Caco-2 (cell line): ENCODE measurements around the gene DLG1. TPM values are rescaled to one million over a fixed set of nuclear protein-coding genes. Genes with fewer than 3 reads are reported as not detected.

Experiments used
- BruUV-seq: library from RNA; stranded (reverse); fragments of 400-500 nt; replicated peaks from 2 replicates; lab custom pipeline; 2021; lab: Mats Ljungman, UMichigan
- CTCF ChIA-PET: fragments of 300-600 bp; sonication (Branson Sonifier 250); formaldehyde crosslinking; loops from one replicate; lab custom pipeline; 2022; ENCODE audit warnings: antibody characterized with exemption; lab: Charles Lee
- POLR2A ChIA-PET: fragments of 300-600 bp; sonication (Branson Sonifier 250); formaldehyde crosslinking; loops from one replicate; lab custom pipeline; 2022; ENCODE audit warnings: antibody characterized with exemption; lab: Charles Lee
- DNase-seq, 2 experiments: peaks; one replicate each; pipeline versions ENCODE4 v3.0.0 to v3.0.0-alpha.2; 2020 to 2022
- H3K27me3 ChIP-seq: replicated peaks from 2 replicates; pipeline ENCODE4 v1.6.0; 2011; ENCODE audit warnings: low read length; ENCODE audit not compliant: control insufficient read depth, insufficient read depth
- H3K36me3 ChIP-seq: 2 replicates; pipeline ENCODE4 v1.5.1; 2011; ENCODE audit warnings: low read length; ENCODE audit not compliant: control insufficient read depth, insufficient read depth
- H3K4me1 ChIP-seq: fragments of 250-450 bp; sonication (Bioruptor Pico); 2 replicates; pipeline ENCODE4 v1.5.1; 2020; ENCODE audit warnings: mild to moderate bottlenecking
- H3K4me3 ChIP-seq: 2 replicates; pipeline ENCODE4 v1.5.1; 2011; ENCODE audit warnings: low read depth, mild to moderate bottlenecking, control low read depth, low read length
- H3K9me3 ChIP-seq: fragments of 250-450 bp; sonication (Bioruptor Pico); 2 replicates; pipeline ENCODE4 v1.5.1; 2020; ENCODE audit warnings: mild to moderate bottlenecking, moderate library complexity
- H3K27ac Mint-ChIP-seq: one replicate; pipeline ENCODE4 v1.8.0; 2022; ENCODE audit warnings: mixed read lengths; ENCODE audit not compliant: unreplicated experiment
- H3K27me3 Mint-ChIP-seq: one replicate; pipeline ENCODE4 v1.8.0; 2022; ENCODE audit warnings: mixed read lengths; ENCODE audit not compliant: insufficient read depth, unreplicated experiment
- H3K36me3 Mint-ChIP-seq: one replicate; pipeline ENCODE4 v1.8.0; 2022; ENCODE audit warnings: mild to moderate bottlenecking, mixed read lengths; ENCODE audit not compliant: insufficient read depth, unreplicated experiment
- H3K4me1 Mint-ChIP-seq: one replicate; pipeline ENCODE4 v1.8.0; 2022; ENCODE audit warnings: low read depth, mixed read lengths; ENCODE audit not compliant: unreplicated experiment
- H3K4me3 Mint-ChIP-seq: one replicate; pipeline ENCODE4 v1.8.0; 2022; ENCODE audit warnings: mild to moderate bottlenecking, moderate library complexity, mixed read lengths; ENCODE audit not compliant: unreplicated experiment
- H3K9me3 Mint-ChIP-seq: one replicate; pipeline ENCODE4 v1.8.0; 2022; ENCODE audit warnings: mixed read lengths; ENCODE audit not compliant: unreplicated experiment
- CTCF ChIP-seq, 2 experiments: fragments of 200-600 bp in 1 of 2; IDR thresholded peaks; 1 replicate in 1 of 2; 2 replicates in 1 of 2; pipeline versions ENCODE4 v1.5.1 to v1.8.0; 2011 to 2022; ENCODE audit warnings: antibody characterized with exemption in 1 of 2, control low read depth in 1 of 2, inconsistent platforms in 1 of 2, low read depth in 1 of 2, low read length in 1 of 2, mild to moderate bottlenecking in 1 of 2, moderate library complexity in 1 of 2; ENCODE audit not compliant: insufficient read depth in 1 of 2, severe bottlenecking in 1 of 2, unreplicated experiment in 1 of 2
- intact Hi-C: fragments of 100-400 bp; cut with micrococcal nuclease; formaldehyde crosslinking; loops from one replicate; pipeline ENCODE4 v1.10.0; 2022; ENCODE audit not compliant: unreplicated experiment
- total RNA-seq: library from RNA; stranded (reverse); gene quantifications from 2 replicates; pipeline ENCODE4 v1.2.3, GENCODE V29; 2022

DLG1 gene
- total RNA-seq, 1 experiment from 2014 or later: 167 TPM

DNA sequence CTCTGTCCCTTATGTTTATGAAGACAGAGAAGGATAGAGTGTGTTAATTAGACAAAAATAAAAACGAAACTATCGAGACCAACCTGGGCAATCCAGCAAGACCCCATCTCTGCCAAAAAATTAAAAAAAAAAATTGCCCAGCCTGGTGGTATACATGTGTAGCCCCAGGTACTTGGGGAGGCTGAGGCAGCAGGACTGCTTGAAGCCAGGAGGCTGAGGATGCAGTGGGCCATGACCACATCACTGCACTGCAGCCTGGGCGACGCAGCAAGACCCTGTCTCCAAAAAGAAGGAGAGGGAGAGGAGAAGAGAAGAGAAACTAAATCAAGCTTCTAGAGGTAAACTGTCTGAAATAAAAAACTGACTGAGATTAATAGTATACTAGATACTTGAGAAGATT, 32.1 kb downstream of the DLG1 start:
- Mint-ChIP-seq H3K4me1 (peaks cover 42% of the 10 kb centered on the region), H3K4me3 (no peak overlapping the region), H3K27me3 (no peaks in the 10 kb centered on the region), H3K9me3 (no peaks in the 10 kb centered on the region), H3K36me3 (peaks cover 40% of the 10 kb centered on the region), H3K27ac (no peak overlapping the region)
- H3K4me3 ChIP-seq: no peak overlapping the region
- no peaks in the 10 kb centered on the region for H3K36me3 ChIP-seq
- no TSS peak for BruUV-seq
- intact Hi-C loops: no loop called here
- POLR2A ChIA-PET: no interaction called here
- CTCF ChIA-PET: no interaction called here
- H3K9me3 ChIP-seq: no peaks in the 10 kb centered on the region
- DNase-seq: no peak
- no peak for TF ChIP-seq CTCF (IDR thresholded peaks at IDR 0.05; ENCODE audit: insufficient read depth in 1 of 2, low read depth in 1 of 2, low read length in 1 of 2, severe bottlenecking in 1 of 2, unreplicated experiment in 1 of 2)
- H3K4me1 ChIP-seq: peaks cover 29% of the 10 kb centered on the region
- no peaks in the 10 kb centered on the region for H3K27me3 ChIP-seq

- peaks cover 33% of the 10 kb centered on the region for H3K4me1 Mint-ChIP-seq
- no peak for TF ChIP-seq CTCF (IDR thresholded peaks at IDR 0.05; ENCODE audit: insufficient read depth in 1 of 2, low read depth in 1 of 2, low read length in 1 of 2, severe bottlenecking in 1 of 2, unreplicated experiment in 1 of 2)
- intact Hi-C loops: no loop called here
- Histone ChIP-seq H3K4me3 (no peak overlapping the region), H3K9me3 (no peaks in the 10 kb centered on the region), H3K4me1 (peaks cover 11% of the 10 kb centered on the region), H3K36me3 (no peaks in the 10 kb centered on the region), H3K27me3 (no peaks in the 10 kb centered on the region)
- H3K27ac Mint-ChIP-seq: no peak overlapping the region
- ChIA-PET CTCF (no interaction called here), POLR2A (no interaction called here)
- DNase-seq: no peak
- H3K36me3 Mint-ChIP-seq: peaks cover 35% of the 10 kb centered on the region
- no TSS peak for BruUV-seq
- no peak overlapping the region for H3K4me3 Mint-ChIP-seq
- no peaks in the 10 kb centered on the region for H3K9me3 Mint-ChIP-seq
- no peaks in the 10 kb centered on the region for H3K27me3 Mint-ChIP-seq
Observed at GRCh38 chr3:197262709-197263108, 35.7 kb downstream of the DLG1 start.

GRCh38 chr3:197261164-197261509, 37.3 kb downstream of the DLG1 start:
- no peaks in the 10 kb centered on the region for H3K36me3 ChIP-seq
- no peak for TF ChIP-seq CTCF (IDR thresholded peaks at IDR 0.05; ENCODE audit: insufficient read depth in 1 of 2, low read depth in 1 of 2, low read length in 1 of 2, severe bottlenecking in 1 of 2, unreplicated experiment in 1 of 2)
- Mint-ChIP-seq H3K9me3 (no peaks in the 10 kb centered on the region), H3K36me3 (peaks cover 30% of the 10 kb centered on the region), H3K4me1 (peaks cover 20% of the 10 kb centered on the region), H3K27ac (no peak overlapping the region), H3K4me3 (no peak overlapping the region), H3K27me3 (no peaks in the 10 kb centered on the region)
- intact Hi-C loops: no loop called here
- ChIA-PET CTCF (no interaction called here), POLR2A (no interaction called here)
- H3K4me1 ChIP-seq: no peaks in the 10 kb centered on the region
- no peak overlapping the region for H3K4me3 ChIP-seq
- no TSS peak for BruUV-seq
- H3K27me3 ChIP-seq: no peaks in the 10 kb centered on the region
- H3K9me3 ChIP-seq: no peaks in the 10 kb centered on the region
- no peak for DNase-seq
